GM12878 (cell line): ENCODE data around the gene FAM228B. TPM values are rescaled to one million over a fixed set of nuclear protein-coding genes. Genes with fewer than 3 reads are reported as not detected.

Experiments
- CEBPB ChIP-seq, 2 experiments: fragments of 150-350 bp in 1 of 2; IDR thresholded peaks; 2 replicates each; pipeline ENCODE4 v1.6.1; 2012 to 2014; ENCODE audit warnings: low read depth in 2 of 2, low read length in 2 of 2, borderline replicate concordance in 1 of 2, inconsistent platforms in 1 of 2
- CEBPZ ChIP-seq: fragments of 150-350 bp; IDR thresholded peaks from 2 replicates; pipeline ENCODE4 v1.6.1; 2016; ENCODE audit warnings: low read depth, low read length
- MLLT1 ChIP-seq: fragments of 450-650 bp; IDR thresholded peaks from 2 replicates; pipeline ENCODE4 v1.6.1; 2016; ENCODE audit warnings: mild to moderate bottlenecking
- NR2C2 ChIP-seq: IDR thresholded peaks from 2 replicates; pipeline ENCODE4 v1.6.1; 2011; ENCODE audit warnings: borderline replicate concordance, low read depth; ENCODE audit not compliant: control insufficient read depth, insufficient read length
- RCOR1 ChIP-seq: conservative IDR thresholded peaks from 2 replicates; pipeline ENCODE4 v1.6.1; 2012; ENCODE audit warnings: low read depth, low read length, improper control_type of control experiment
- REST ChIP-seq: IDR thresholded peaks from 2 replicates; pipeline ENCODE4 v1.6.1; 2012; ENCODE audit warnings: mild to moderate bottlenecking, low read depth, low read length
- SKIL ChIP-seq: fragments of 450-650 bp; IDR thresholded peaks from 2 replicates; pipeline ENCODE4 v1.6.1; 2017; ENCODE audit warnings: mild to moderate bottlenecking, low read depth, inconsistent platforms; ENCODE audit not compliant: poor library complexity, severe bottlenecking
- SMAD1 ChIP-seq: fragments of 450-650 bp; IDR thresholded peaks from 2 replicates; pipeline ENCODE4 v1.6.1; 2018; ENCODE audit warnings: mild to moderate bottlenecking, low read depth; ENCODE audit not compliant: partially characterized antibody
- SREBF2 ChIP-seq: IDR thresholded peaks from 2 replicates; pipeline ENCODE4 v1.6.1; 2012; ENCODE audit warnings: mild to moderate bottlenecking, low read length
- TAF1 ChIP-seq: IDR thresholded peaks from 2 replicates; pipeline ENCODE4 v1.6.1; 2011; ENCODE audit warnings: mild to moderate bottlenecking, low read depth, low read length, borderline replicate concordance
- ZBTB40 ChIP-seq: fragments of 450-650 bp; IDR thresholded peaks from 2 replicates; pipeline ENCODE4 v1.6.1; 2016; ENCODE audit warnings: mild to moderate bottlenecking, moderate library complexity, borderline replicate concordance
- ZNF622 ChIP-seq: fragments of 450-650 bp; IDR thresholded peaks from 2 replicates; pipeline ENCODE4 v1.6.1; 2017; ENCODE audit warnings: mild to moderate bottlenecking, inconsistent platforms
- polyA plus RNA-seq, 11 experiments: library from polyadenylated mRNA; depleted of rRNA in 4 of 11; unstranded in 6 of 11; stranded (reverse) in 5 of 11; fragments of >200 nt; fragmentation: Nextera tagmentation in 4 of 11; fragmentation: Illumina TruSeq in 1 of 11; extraction: Ambion mirVana in 4 of 11; extraction: Trizol in 1 of 11; gene quantifications; 1 replicate in 1 of 11; 2 replicates in 10 of 11; pipeline versions ENCODE4 v1.2.1 to v1.2.3, GENCODE V29; 2011 to 2016; ENCODE audit warnings: inconsistent platforms in 2 of 11, missing spikeins in 2 of 11, low read depth in 1 of 11
- total RNA-seq, 4 experiments: library from RNA; depleted of rRNA in 3 of 4; stranded (reverse); fragments of >200 nt in 3 of 4; fragmentation: Illumina TruSeq in 1 of 4; extraction: Trizol in 1 of 4; gene quantifications; 2 replicates each; pipeline versions ENCODE4 v1.2.1 to v1.2.3, GENCODE V29; 2013 to 2021

FAM228B gene
- total and polyA plus RNA-seq, 10 of the 15 experiments (the other 5 are each of a cell fraction or from before 2014, with no cell fraction given) = 3.9 to 11.0 (median 7.5) TPM

GRCh38 chr2:24075915-24076848 is 47.1 kb upstream of the FAM228B start, which contains the start of gene SF3B6 (continued):
- no peak for TF ChIP-seq NR2C2
- TF ChIP-seq MLLT1 = peak; percentile 76; the same call in 1 of the 2 replicates
- peak; percentile 63; the same call in 1 of the 2 replicates for TF ChIP-seq RCOR1
- no peak for TF ChIP-seq CEBPB (IDR thresholded peaks at IDR 0.05; ENCODE audit: borderline replicate concordance in 1 of 2, low read depth in 2 of 2, low read length in 2 of 2)
- TF ChIP-seq CEBPZ = no peak
- TF ChIP-seq SMAD1 = peak; percentile 72
- peak; percentile 52; the same call in 1 of the 2 replicates for TF ChIP-seq SREBF2
- peak; percentile 75 for TF ChIP-seq SKIL
- TF ChIP-seq TAF1 = peak; percentile 92
- TF ChIP-seq ZBTB40 = peak; percentile 99
- TF ChIP-seq REST = no peak
- no peak for TF ChIP-seq ZNF622
